HepG2 (cell line): ENCODE data around the gene LYRM7. TPM values are rescaled to one million over a fixed set of nuclear protein-coding genes. Genes with fewer than 3 reads are reported as not detected.

Experiments used
- EHMT2 ChIP-seq: fragments of 200-600 bp; sonication (generic); IDR thresholded peaks from 2 replicates; pipeline ENCODE4 v1.7.0; 2017; ENCODE audit warnings: antibody characterized with exemption, low read depth, low read length, borderline replicate concordance
- GATAD2A ChIP-seq: IDR thresholded peaks from 2 replicates; pipeline ENCODE4 v1.6.1; 2016
- GMEB1 ChIP-seq: sonication (generic); formaldehyde crosslinking; IDR thresholded peaks from 2 replicates; pipeline ENCODE4 v1.5.1; 2020; ENCODE audit warnings: missing genetic modification reagents, mild to moderate bottlenecking, borderline replicate concordance
- HOXA9 ChIP-seq: sonication (generic); formaldehyde crosslinking; IDR thresholded peaks from 2 replicates; pipeline ENCODE4 v1.8.1; 2022; ENCODE audit warnings: missing genetic modification reagents, mild to moderate bottlenecking, moderate library complexity, borderline replicate concordance
- IKZF1 ChIP-seq: fragments of 450-650 bp; IDR thresholded peaks from 2 replicates; pipeline ENCODE4 v1.7.1; 2016
- KLF16 ChIP-seq, 2 experiments: sonication (generic) in 1 of 2; formaldehyde crosslinking in 1 of 2; IDR thresholded peaks; 2 replicates each; pipeline versions ENCODE4 v1.6.1 to v1.8.0; 2016 to 2023; ENCODE audit warnings: missing genetic modification reagents in 2 of 2, missing compliant biosample characterization in 1 of 2
- POLR2AphosphoS2 ChIP-seq: IDR thresholded peaks from 2 replicates; pipeline ENCODE4 v1.6.1; 2011; ENCODE audit warnings: low read depth, low read length, improper control_type of control experiment
- RFX5 ChIP-seq: IDR thresholded peaks from 2 replicates; pipeline ENCODE4 v1.6.1; 2011; ENCODE audit warnings: low read depth, low read length, improper control_type of control experiment
- SP4 ChIP-seq: sonication (generic); formaldehyde crosslinking; IDR thresholded peaks from 2 replicates; pipeline ENCODE4 v1.8.1; 2023; ENCODE audit warnings: mild to moderate bottlenecking, missing genetic modification reagents
- TARDBP ChIP-seq: sonication (generic); formaldehyde crosslinking; IDR thresholded peaks from 2 replicates; pipeline ENCODE4 v1.8.0; 2022; ENCODE audit warnings: mild to moderate bottlenecking, missing genetic modification reagents
- TBP ChIP-seq: sonication (generic); formaldehyde crosslinking; IDR thresholded peaks from 2 replicates; pipeline ENCODE4 v1.5.0; 2020; ENCODE audit warnings: missing genetic modification reagents
- TEF ChIP-seq: sonication (generic); formaldehyde crosslinking; IDR thresholded peaks from 2 replicates; pipeline ENCODE4 v1.5.0; 2020; ENCODE audit warnings: missing genetic modification reagents
- UBTF ChIP-seq: sonication (generic); formaldehyde crosslinking; IDR thresholded peaks from 2 replicates; pipeline ENCODE4 v1.4.0; 2020; ENCODE audit warnings: mild to moderate bottlenecking, missing genetic modification reagents
- YEATS4 ChIP-seq: sonication (generic); formaldehyde crosslinking; IDR thresholded peaks from 2 replicates; pipeline ENCODE4 v1.4.0; 2020; ENCODE audit warnings: missing genetic modification reagents, borderline replicate concordance
- ZBTB46 ChIP-seq: sonication (generic); formaldehyde crosslinking; IDR thresholded peaks from 2 replicates; pipeline ENCODE4 v1.4.0; 2020; ENCODE audit warnings: mild to moderate bottlenecking, missing genetic modification reagents, borderline replicate concordance
- ZFY ChIP-seq: sonication (generic); formaldehyde crosslinking; IDR thresholded peaks from 2 replicates; pipeline ENCODE4 v1.4.0; 2020; ENCODE audit warnings: missing genetic modification reagents
- ZNF317 ChIP-seq: sonication (generic); formaldehyde crosslinking; IDR thresholded peaks from 2 replicates; pipeline ENCODE4 v1.5.0; 2020; ENCODE audit warnings: mild to moderate bottlenecking, missing genetic modification reagents
- ZNF503 ChIP-seq: sonication (generic); formaldehyde crosslinking; IDR thresholded peaks from 2 replicates; pipeline ENCODE4 v1.4.0; 2020; ENCODE audit warnings: missing genetic modification reagents
- ZNF564 ChIP-seq: sonication (generic); formaldehyde crosslinking; IDR thresholded peaks from 2 replicates; pipeline ENCODE4 v1.8.1; 2023; ENCODE audit warnings: mild to moderate bottlenecking, missing genetic modification reagents
- ZNF704 ChIP-seq: sonication (generic); formaldehyde crosslinking; IDR thresholded peaks from 2 replicates; pipeline ENCODE4 v1.8.1; 2023; ENCODE audit warnings: mild to moderate bottlenecking, inconsistent platforms, moderate library complexity, missing genetic modification reagents, borderline replicate concordance
- polyA plus RNA-seq, 8 experiments: library from polyadenylated mRNA; depleted of rRNA in 3 of 8; stranded (reverse) in 7 of 8; unstranded in 1 of 8; fragments of >200 nt; fragmentation: Illumina TruSeq in 4 of 8; extraction: Trizol in 4 of 8; gene quantifications; 2 replicates each; pipeline versions ENCODE4 v1.2.1 to v1.2.3, GENCODE V29; 2011 to 2016; ENCODE audit warnings: low read depth in 4 of 8, missing spikeins in 1 of 8, mixed read lengths in 1 of 8; ENCODE audit not compliant: insufficient read depth in 1 of 8
- total RNA-seq, 5 experiments: library from RNA; depleted of rRNA; stranded (reverse); fragments of >200 nt; fragmentation: Illumina TruSeq; extraction: Trizol; gene quantifications; 2 replicates each; pipeline ENCODE4 v1.2.3, GENCODE V29; 2016; ENCODE audit warnings: low read depth in 1 of 5

The LYRM7 gene
- total and polyA plus RNA-seq, 2 of the 13 experiments (the other 11 are each of a cell fraction or from before 2014, with no cell fraction given): 3.0 to 5.5 TPM

- TF ChIP-seq TARDBP (CRISPR knock-in tag): peak; percentile 24; the same call in 1 of the 2 replicates
- no peak for TF ChIP-seq TEF (CRISPR knock-in tag)
- TF ChIP-seq POLR2AphosphoS2: no peak
- TF ChIP-seq ZNF503: no peak
- TF ChIP-seq GMEB1 (CRISPR knock-in tag): peak; percentile 66; the same call in 1 of the 2 replicates
- peak; percentile 88 for TF ChIP-seq SP4 (CRISPR knock-in tag)
- TF ChIP-seq YEATS4 (CRISPR knock-in tag): peak; percentile 13; the same call in 1 of the 2 replicates
- peak; percentile 45 for TF ChIP-seq GATAD2A
- peak; percentile 68; the same call in 1 of the 2 replicates for TF ChIP-seq RFX5
- TF ChIP-seq HOXA9 (CRISPR knock-in tag): no peak
- TF ChIP-seq ZNF317 (CRISPR knock-in tag): 0 out of 2 replicates have a peak, but pooled peaks have one; percentile 19
- TF ChIP-seq ZFY (CRISPR knock-in tag): no peak
- no peak for TF ChIP-seq ZNF704 (CRISPR knock-in tag)
- peak in 1 of 2 experiments; percentile 65; a peak in 1 of 4 replicates for TF ChIP-seq KLF16 (CRISPR knock-in tag; IDR thresholded peaks at IDR 0.05)
- TF ChIP-seq IKZF1: no peak
- no peak for TF ChIP-seq ZBTB46 (CRISPR knock-in tag)
- 0 out of 2 replicates have a peak, but pooled peaks have one; percentile 30 for TF ChIP-seq ZNF564 (CRISPR knock-in tag)
- no peak for TF ChIP-seq TBP (CRISPR knock-in tag)
- peak; percentile 69 for TF ChIP-seq UBTF (CRISPR knock-in tag)
- TF ChIP-seq EHMT2: no peak
Measured at GRCh38 chr5:131170540-131171275, at the start of gene LYRM7 (continued).
